Activated CD4-positive, alpha-beta T cell treated with anti-CD3 and anti-CD28 coated beads, Interleukin-2, amount 50 U/mL, for 1 hour (primary cell): ENCODE results near the gene NPBWR2.
"Not testable (repeated sequence)": the region's sequence is repeated elsewhere in the genome, so short reads cannot be mapped to it uniquely, and the experiment has no call there.

Experiments used
- DNase-seq: peaks from one replicate; pipeline ENCODE4 v3.0.0-alpha.2; 2020

NPBWR2 gene

GRCh38 chr20:64102647-64103354 is 4.6 kb downstream of the NPBWR2 start:
- DNase-seq = no peak

DNA sequence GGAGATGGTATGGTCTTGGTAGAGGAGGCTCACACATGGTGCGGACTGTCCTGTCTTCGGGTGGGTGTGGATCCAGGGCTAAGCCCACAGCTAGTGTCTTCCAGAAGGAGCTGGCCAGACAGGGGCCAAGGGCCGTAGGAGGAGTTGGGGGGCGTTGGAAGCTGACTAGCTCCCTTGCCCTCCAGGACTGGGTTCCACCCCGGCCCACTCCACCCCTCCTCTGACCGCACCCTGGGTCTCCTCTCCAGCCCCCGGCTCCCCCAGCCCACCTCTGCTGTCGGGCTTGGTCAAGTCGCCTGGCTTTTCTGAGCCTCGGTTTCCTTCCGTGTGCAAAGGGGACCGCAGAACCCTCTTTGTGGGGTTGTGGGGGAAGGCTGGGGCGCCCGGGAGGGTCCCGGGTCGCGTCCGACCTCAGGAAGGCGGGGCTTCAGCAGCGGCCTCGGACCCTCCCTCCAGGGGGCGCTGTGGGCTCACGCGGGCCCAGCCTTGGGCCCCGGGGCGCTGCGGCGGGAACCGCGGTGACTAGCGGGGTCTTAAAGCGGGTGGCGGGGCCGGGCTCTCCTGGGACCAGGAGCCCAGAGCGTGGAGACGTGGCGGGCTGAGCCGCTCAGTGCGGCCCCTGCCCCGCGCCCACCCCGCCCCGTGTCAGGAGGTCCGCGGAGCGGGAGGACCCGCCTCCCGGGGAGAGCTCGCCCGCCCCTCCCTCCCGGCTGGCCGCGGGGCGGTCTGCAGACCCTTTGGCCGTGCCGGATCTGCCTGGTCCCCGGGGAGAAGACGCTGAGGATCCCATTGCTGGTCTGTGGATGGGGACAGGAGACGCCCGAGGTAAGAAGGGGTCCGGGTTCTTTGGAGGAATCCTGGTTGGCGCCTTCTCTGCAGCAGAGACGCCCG is 5.4 kb downstream of the NPBWR2 start:
- peak; percentile 72 for DNase-seq

DNA sequence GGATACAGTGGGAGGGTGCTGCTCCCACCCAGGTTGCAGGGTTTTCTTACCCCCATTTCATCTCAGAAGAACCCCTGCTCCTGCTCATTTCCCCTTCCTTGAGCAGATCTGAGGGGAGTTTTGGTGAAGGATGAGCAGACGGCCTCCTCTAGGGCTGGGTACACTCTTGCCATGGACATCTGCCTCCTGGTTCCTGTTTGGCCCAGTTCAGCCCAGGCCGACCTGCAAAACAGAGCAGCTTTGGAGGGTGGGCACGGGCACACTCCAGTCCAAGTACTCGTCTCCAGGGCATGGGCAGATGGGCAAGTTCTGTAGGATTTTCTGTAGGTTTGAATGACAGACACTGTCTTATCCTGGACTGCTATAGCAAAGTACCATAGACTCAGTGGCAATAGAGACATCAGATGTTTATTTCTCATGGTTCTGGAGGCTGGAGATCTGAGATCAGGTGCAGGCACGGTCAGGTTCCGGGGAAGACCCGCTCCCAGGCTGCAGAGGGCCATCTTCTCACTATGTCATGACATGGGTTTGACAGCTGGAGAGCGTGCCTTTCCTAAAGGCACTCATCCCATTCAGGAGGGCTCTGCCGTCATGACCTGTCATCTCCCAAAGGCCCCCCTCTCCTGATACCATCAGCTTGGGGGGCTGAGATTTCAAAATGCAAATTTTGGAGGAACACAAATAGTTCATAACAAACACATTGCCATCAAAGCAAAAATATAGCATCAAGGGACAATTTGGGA is 6.2 kb downstream of the NPBWR2 start:
- no peak for DNase-seq

DNA sequence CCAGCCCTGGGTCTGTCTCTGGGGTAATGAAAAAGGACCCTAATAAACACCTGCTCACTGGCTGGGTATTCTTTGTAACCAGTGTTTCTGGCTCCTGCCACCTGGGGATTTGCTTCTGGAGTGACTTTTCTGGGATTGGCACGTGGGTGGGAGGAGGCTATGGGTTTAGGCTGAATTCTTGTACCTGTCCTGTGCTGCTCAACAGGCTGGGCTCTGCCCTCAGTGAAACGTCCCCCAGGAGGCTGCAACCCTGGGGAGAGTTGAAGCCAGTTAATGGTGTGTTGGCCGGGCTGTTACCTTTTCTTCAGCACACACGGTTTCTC is 6.8 kb downstream of the NPBWR2 start:
- no peak for DNase-seq

DNA sequence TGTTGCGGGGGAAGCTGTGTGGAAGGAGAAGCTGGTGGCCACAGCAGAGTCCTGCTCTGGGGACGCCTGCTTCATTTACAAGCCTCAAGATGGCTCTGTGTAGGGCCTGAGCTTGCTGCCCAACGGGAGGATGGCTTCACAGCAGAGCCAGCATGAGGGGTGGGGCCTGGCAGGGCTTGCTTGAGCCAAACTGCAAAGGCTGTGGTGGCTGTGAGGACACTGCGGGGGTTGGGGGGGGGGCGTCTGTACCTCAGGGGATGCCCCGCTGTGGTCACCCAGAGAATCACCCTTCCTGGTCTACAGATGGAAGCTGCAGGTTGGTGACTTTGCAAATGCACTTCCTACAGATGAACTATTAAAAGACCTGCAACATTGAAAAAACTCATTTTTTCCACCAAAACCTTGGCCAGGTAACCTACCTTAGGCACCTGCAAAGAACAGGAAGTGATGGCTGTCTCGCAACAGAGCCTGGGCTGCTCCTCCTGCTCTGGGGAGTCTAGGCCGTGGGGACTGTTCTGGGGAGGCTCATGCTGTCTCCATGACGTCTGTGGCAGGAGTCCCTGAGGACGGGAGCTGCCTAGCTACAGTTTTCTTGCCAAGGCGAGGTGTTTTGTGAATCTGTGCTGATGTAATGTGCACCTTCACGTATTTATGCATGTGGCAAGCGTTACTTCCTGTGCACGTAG is 7.3 kb downstream of the NPBWR2 start:
- DNase-seq = no peak

DNA sequence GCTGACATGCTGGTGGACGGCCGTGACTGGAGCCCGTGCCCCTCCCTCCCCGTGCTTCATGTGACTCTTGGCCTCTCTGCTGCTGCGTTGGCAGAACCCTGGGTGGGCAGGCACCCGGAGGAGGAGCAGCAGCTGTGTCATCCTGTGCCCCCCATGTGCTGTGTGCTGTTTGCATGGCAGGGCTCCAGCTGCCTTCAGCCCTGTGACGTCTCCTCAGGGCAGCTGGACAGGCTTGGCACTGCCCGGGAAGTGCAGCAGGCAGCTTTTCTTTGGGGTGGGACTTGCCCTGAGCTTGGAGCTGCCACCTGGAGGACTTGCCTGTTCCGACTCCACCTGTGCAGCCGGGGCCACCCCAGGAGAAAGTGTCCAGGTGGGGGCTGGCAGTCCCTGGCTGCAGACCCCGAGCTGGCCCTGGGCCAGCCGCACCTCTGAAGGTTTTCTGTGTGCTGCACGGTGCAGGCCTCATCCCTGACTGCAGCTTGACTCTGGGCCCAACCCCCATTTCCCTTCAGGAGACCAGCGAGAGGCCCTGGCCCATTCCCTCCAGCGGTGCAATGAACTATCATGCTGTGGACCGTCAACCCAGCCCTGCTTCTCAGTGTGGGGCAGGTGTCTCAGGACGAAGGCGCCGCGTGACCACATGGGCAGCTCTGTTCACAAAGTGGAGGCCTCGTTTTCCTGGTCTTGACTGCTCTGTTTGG is 8.1 kb downstream of the NPBWR2 start:
- DNase-seq = no peak

DNA sequence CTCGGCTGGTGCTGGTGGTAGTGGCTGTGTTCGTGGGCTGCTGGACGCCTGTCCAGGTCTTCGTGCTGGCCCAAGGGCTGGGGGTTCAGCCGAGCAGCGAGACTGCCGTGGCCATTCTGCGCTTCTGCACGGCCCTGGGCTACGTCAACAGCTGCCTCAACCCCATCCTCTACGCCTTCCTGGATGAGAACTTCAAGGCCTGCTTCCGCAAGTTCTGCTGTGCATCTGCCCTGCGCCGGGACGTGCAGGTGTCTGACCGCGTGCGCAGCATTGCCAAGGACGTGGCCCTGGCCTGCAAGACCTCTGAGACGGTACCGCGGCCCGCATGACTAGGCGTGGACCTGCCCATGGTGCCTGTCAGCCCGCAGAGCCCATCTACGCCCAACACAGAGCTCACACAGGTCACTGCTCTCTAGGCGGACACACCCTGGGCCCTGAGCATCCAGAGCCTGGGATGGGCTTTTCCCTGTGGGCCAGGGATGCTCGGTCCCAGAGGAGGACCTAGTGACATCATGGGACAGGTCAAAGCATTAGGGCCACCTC is 8.8 kb downstream of the NPBWR2 start:
- no peak for DNase-seq

- DNase-seq = no peak
These were observed 10.8 kb downstream of the NPBWR2 start for GRCh38 chr20:64096535-64096934.

DNA sequence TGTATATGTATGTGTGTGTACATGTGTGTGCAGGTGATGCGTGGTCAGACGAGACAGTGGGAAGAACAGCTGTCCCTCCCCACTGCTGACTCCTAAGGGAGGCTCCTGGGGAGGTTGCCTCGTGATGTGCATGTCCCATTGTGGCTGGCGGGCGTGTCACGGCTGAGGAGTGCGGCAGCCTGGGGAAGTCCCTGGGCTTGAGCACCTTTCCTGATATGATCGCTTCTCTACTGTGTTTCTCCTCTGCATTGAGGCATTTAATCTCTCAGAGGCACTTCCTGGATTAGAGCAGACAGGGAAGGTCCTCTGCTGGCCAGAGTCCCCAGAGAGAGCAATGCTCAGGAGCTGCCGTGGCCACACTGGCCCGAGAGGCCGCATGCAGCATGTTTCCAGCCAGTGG is 11.4 kb downstream of the NPBWR2 start:
- DNase-seq = no peak

GRCh38 chr20:64095455-64095854 is 11.9 kb downstream of the NPBWR2 start:
- DNase-seq = no peak

- no peak for DNase-seq
These were observed 14.3 kb downstream of the NPBWR2 start for GRCh38 chr20:64093013-64093503.

DNA sequence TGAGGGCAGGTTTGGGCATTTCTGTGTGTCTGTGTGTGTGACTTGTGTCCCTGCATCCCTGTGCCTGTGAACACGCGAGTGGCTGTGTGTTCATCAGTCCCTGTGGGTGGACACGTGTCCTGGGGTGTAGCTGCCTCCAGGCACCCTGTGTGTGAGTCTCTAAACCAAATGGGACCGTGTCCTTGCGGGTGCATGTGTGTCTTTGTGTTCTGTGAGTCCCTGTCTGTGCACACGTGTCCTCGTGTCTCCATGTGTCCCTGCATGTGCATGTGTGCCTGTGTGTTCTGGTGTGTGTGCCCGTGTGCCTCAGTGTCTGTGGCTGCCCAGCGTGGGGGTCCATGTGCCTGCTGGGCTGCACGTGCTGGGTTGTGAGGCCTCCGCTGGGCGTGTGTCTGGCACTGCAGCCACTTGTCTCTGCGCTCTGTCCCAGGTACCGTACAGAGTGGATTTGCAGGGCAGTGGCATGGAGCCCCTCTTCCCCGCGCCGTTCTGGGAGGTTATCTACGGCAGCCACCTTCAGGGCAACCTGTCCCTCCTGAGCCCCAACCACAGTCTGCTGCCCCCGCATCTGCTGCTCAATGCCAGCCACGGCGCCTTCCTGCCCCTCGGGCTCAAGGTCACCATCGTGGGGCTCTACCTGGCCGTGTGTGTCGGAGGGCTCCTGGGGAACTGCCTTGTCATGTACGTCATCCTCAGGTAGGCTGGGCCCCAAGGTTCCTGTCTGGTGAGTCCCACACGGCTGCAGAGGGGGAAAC is 14.9 kb downstream of the NPBWR2 start:
- no peak for DNase-seq

GRCh38 chr20:64091770-64092169 is 15.6 kb downstream of the NPBWR2 start:
- no peak for DNase-seq

GRCh38 chr20:64091340-64091739 is 16.0 kb downstream of the NPBWR2 start:
- DNase-seq = no peak

DNA sequence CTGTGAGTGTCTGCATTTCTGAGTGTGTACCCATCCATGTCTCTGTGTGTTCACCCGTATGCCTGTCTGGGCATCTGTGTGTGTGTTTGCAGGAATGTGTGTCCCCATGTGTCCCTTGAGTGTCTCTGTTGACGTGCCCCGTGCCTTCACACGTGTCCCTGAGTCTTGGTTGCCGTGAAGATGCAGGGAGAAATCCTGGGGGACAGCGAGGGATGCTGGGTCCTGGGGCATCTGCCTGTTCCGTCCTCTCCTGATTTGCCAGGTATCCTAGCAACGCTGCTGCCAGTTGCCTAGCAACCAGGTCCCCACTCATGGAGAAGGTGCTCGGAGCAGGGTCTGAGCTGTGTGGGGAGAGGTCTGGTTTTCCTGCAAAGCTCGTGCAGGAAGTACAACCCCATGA is 17.2 kb downstream of the NPBWR2 start:
- DNase-seq = no peak

- not testable (repeated sequence) for DNase-seq
These were observed 18.8 kb downstream of the NPBWR2 start for GRCh38 chr20:64088586-64088985.

DNA sequence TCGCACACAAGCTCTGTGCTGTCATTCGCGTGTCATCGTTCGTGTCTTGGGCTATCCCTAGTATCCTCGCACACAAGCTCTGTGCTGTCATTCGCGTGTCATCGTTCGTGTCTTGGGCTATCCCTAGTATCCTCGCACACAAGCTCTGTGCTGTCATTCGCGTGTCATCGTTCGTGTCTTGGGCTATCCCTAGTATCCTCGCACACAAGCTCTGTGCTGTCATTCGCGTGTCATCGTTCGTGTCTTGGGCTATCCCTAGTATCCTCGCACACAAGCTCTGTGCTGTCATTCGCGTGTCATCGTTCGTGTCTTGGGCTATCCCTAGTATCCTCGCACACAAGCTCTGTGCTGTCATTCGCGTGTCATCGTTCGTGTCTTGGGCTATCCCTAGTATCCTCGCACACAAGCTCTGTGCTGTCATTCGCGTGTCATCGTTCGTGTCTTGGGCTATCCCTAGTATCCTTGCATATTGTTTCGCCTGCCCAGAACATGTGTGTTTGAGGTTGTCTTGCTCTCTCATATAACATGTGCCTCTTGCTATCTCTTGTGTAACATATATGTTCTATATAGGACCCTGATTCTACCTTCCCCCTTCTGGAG is 20.0 kb downstream of the NPBWR2 start:
- DNase-seq = not testable (repeated sequence)

- no peak for DNase-seq
These were observed 20.6 kb downstream of the NPBWR2 start for GRCh38 chr20:64086801-64087200.

- DNase-seq = no peak
These were observed 22.6 kb downstream of the NPBWR2 start for GRCh38 chr20:64084685-64085152.
